HG02642 (cell line): ENCODE results near the gene CACTIN.

Experiments
- ATAC-seq: cut with Tn5 transposase; IDR thresholded peaks from one replicate; pipeline ENCODE4 v1.9.1; 2021; ENCODE audit warnings: mild to moderate bottlenecking; ENCODE audit not compliant: unreplicated experiment, poor library complexity

The CACTIN gene

GRCh38 chr19:3613818-3614661 is 12.6 kb downstream of the CACTIN start:
- no peak for ATAC-seq

GRCh38 chr19:3612901-3613741 is 13.5 kb downstream of the CACTIN start:
- no peak for ATAC-seq

- ATAC-seq, result no peak
These were observed 14.3 kb downstream of the CACTIN start for GRCh38 chr19:3612330-3612729.

- no peak for ATAC-seq
These were observed 14.7 kb downstream of the CACTIN start for GRCh38 chr19:3611841-3612240.

GRCh38 chr19:3610745-3611717 is 15.6 kb downstream of the CACTIN start:
- ATAC-seq, result no peak

GRCh38 chr19:3609779-3610719 is 16.5 kb downstream of the CACTIN start:
- no peak for ATAC-seq

GRCh38 chr19:3608750-3609322 is 17.8 kb downstream of the CACTIN start:
- ATAC-seq, result no peak

- ATAC-seq, result no peak
These were observed 18.4 kb downstream of the CACTIN start for GRCh38 chr19:3608079-3608641.

GRCh38 chr19:3607303-3608078 is 19.1 kb downstream of the CACTIN start:
- ATAC-seq, result no peak

- ATAC-seq, result no peak
These were observed 19.8 kb downstream of the CACTIN start, which contains the start of gene TBXA2R for GRCh38 chr19:3606690-3607289. TBXA2R (minus strand) TSS chr19:3606875; CDS start chr19:3600634, 6,241 bp downstream.

GRCh38 chr19:3606174-3606689 is 20.4 kb downstream of the CACTIN start:
- no peak for ATAC-seq

- ATAC-seq, result no peak
These were observed 20.8 kb downstream of the CACTIN start for GRCh38 chr19:3605770-3606169.

- no peak for ATAC-seq
These were observed 21.2 kb downstream of the CACTIN start for GRCh38 chr19:3605361-3605760.

- no peak for ATAC-seq
These were observed 21.6 kb downstream of the CACTIN start for GRCh38 chr19:3604987-3605343.

GRCh38 chr19:3604227-3604986 is 22.2 kb downstream of the CACTIN start:
- no peak for ATAC-seq

- ATAC-seq, result no peak
These were observed 23.3 kb downstream of the CACTIN start for GRCh38 chr19:3603121-3603811.
